ENCODE measurements around the gene HOXD11.

HOXD11 gene

DNA sequence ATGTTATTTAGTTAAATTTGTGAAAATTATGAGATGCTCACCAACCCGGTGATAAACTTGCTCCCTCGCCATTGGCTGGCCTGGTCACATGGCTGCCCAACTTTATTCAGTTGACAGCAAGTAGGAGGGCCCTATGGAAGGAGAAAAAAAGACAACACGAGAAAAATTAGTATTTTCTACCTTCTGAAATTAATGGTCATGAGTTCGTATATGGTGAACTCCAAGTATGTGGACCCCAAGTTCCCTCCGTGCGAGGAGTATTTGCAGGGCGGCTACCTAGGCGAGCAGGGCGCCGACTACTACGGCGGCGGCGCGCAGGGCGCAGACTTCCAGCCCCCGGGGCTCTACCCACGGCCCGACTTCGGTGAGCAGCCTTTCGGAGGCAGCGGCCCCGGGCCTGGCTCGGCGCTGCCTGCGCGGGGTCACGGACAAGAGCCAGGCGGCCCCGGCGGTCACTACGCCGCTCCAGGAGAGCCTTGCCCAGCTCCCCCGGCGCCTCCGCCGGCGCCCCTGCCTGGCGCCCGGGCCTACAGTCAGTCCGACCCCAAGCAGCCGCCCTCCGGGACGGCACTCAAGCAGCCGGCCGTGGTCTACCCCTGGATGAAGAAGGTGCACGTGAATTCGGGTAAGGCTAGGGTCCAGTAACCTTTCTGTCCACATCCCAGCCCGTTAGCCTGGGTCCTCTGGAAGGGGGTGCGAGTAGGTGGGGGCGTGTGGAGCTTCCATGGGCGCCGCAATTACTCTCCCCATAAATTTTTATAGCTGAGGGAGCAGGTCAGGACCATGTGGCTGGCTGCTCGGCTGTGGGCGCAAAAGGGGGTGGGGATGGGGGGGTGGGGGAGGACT lies 44.6 kb downstream of the HOXD11 start, which contains the start of gene HOXD4:
TSS of gene HOXD4 (plus strand) at position 109 of the 846 bp plus-strand sequence. CDS start at position 193, 84 bp downstream.
- no peak for DNase-seq

DNA sequence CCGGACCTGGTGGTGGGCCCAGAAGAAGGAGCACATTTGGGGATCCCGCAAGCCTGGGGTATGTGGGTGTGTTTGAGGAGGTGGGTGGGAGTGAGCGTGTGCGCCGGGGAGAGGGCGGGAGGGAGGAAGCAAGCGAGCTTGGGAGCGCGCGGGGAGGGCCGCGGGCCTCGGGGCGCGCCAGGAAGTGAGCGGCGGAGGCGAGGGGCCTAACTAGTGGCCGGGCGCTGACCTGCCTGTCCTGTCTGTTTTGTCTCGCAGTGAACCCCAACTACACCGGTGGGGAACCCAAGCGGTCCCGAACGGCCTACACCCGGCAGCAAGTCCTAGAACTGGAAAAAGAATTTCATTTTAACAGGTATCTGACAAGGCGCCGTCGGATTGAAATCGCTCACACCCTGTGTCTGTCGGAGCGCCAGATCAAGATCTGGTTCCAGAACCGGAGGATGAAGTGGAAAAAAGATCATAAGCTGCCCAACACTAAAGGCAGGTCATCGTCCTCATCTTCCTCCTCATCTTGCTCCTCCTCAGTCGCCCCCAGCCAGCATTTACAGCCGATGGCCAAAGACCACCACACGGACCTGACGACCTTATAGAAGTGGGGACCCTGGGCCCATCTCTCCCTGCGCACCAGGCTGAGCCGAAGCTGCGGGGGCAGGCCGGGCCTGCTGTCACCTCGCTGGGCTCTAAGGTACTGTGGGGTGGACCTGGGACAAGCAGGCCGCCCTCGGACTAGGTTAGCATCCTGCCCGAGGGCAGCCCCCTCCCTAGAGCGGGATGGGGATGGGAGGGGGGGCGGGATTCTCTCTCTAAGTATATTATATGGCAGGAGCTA lies 45.5 kb downstream of the HOXD11 start:
- no peak for DNase-seq

DNA sequence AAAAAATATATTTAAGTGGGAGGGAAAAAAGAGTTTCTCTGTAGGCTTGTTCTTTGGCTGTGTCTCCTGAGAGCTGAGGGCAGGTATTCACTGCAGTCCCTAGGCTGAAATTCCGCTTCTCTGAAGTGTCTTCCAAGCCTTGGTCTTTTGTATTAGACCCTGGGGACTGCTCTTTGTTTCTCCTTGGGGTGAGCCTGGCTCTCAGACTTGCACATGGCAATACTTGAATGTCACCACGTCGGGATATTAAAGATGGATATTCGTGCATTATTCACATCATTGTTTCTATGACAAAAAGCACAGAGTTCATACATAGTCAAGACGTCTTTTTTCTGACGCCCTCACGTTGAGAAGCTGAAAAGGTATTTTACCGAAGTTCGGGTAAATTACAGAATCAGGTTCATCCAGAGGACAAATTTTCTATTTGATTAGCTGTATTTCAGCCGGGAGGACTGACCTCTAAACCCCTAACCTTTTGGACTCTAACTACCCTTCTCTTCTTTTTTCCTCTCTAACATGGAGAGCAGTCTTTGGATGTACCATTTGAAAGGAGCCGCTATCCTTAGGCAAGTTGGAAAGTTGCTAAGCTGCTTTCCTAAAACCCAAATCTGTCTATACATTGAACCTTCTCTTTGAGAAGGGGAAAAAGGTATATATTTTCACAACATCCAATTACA lies 47.6 kb downstream of the HOXD11 start:
- DNase-seq, result no peak

DNA sequence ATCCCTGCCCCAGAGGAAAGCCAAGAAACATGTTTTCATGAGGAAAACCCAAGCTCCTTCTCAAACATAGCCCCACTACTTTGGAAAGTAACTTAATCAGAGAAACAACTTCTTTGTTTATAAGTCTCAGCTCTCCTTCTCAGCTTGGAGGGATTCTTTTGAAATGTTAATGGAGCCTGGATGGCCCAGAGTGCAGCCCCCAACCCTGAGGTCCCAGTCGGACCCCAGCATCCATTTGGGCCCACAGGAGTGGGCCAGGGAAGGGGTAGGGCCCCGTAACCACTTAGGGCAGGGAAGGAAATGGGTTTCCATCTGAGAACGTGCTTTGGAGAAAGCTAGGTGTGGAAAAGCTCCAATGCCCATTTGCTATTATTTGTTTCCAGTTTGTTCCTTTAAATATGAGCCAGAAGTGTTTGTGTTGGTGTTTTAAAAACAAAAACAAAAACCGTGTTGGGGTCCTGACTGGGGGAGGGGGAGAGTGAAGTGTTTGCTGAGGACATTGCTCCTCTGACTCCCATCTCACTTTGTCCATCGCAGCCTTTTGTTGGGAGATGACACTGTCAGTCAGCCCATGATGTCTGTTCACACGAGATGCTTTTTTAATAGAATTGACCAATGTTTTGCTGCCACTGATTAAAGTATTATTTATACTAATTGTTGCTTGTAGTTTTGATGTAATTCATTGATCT lies 48.4 kb downstream of the HOXD11 start:
- no peak for DNase-seq

DNA sequence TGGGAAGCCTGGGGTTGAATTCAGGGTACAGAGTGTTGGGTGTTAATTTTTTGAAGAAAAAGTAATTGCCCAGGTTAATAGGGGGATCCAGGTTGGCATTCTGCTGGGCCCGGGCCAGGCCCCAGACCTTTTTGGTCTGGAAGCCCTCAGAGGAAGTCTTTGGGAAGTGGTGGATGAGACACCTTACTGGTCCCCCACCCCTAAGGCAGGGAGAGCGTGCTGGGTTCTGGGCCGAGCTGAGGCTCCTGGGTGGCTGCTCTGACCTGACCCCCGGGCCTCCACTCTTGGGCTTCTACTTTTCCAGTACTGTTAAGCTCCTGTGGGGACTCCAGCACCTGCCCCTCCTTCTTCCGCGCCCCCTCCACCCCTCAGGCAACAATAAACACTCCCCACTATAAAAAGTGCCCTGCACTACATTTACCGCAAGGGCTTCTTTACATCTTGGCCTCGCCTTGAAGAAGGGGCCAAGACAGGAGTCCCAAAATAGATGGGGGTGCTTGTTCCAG lies 49.3 kb downstream of the HOXD11 start:
- no peak for DNase-seq

DNA sequence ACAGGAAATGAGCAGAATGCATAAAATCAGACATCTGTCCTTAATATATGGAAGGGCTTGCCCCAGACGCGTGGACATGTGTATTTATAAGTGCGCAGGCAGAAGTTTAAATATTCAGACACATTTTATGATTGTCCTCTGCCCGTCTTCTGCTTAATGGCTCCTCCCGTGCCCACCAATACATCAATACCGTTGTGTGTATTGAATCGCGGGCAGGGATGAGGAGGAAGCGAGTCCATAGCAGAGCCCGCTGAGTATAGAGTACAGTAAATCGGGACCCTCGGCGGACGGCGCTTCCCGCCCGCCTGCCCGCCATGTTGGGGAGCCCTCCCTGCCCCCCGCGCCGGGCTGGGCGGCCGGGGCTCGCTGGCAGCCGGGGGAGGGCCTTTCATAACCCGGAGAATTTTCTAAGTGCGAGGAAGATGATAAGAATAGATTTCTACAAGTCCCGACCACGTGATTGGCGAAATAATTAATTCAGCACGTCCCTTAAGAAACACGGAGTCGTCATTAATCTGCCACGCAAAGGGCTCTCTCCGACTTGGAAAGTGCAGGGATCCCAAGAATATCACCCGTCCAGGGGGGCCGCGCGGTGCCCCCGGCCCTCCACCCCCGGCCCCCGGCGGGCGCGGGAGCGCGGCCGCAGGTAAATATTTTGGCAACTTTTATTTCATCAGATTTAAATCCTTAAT lies 49.9 kb downstream of the HOXD11 start, which contains the start of gene HOXD3:
TSS of gene HOXD3 (plus strand) at position 501 of the 692 bp plus-strand sequence. CDS start 11,808 bp downstream, outside the sequence.
- no peak for DNase-seq

DNA sequence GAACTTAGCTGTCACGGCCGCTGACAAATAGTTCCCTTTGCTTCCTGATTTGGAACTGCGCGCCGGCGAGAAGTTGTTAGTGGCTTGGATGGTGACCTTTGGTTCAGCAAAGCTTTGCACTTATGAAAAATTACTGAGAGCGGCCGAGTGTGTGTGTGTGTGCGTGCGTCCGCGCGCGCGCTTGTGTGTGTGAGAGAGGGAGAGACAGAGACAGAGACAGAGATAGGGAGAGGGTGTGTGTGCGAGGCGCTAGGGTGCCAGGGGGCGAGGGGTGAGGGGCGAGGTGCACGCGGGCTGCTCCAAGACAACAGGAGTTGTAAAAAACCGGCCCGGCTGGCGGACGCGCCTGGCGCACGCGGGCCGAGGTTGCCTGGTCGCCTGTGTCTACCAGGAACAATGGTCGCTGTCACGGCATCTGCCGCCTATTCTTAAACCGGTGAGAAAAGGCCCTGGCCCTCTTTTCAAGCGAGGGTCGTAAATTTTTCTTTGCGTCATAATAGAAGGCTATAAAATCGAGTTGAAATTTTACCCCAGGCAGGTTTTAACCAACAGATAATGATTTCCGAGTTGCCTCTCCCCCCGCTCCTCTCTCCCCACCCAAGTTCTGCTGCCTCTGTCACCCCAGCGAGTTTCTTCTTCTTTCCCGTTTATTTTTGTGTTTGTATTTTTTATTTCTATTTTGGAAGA lies 50.6 kb downstream of the HOXD11 start:
- no peak for DNase-seq

DNA sequence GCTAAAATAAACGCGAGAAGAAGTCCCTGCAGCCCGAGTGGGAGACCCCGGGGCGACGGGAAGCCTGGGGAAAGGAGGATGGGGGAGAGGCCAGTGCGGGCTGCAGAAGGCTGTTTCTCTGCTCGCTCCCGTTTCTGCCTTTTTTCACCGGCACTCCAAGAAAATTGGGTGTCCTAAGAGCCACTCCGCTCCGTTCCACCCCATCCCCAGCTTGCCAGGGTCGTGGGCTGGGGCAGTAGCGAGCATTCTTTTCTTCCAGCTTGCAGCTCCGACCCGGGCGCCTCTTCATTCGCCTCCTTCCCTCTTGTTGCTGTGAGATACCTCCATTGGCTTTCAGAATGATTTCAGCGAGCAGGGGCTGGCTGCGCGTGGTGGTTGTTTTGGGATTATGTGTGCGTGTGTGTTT lies 51.1 kb downstream of the HOXD11 start:
- no peak for DNase-seq

DNA sequence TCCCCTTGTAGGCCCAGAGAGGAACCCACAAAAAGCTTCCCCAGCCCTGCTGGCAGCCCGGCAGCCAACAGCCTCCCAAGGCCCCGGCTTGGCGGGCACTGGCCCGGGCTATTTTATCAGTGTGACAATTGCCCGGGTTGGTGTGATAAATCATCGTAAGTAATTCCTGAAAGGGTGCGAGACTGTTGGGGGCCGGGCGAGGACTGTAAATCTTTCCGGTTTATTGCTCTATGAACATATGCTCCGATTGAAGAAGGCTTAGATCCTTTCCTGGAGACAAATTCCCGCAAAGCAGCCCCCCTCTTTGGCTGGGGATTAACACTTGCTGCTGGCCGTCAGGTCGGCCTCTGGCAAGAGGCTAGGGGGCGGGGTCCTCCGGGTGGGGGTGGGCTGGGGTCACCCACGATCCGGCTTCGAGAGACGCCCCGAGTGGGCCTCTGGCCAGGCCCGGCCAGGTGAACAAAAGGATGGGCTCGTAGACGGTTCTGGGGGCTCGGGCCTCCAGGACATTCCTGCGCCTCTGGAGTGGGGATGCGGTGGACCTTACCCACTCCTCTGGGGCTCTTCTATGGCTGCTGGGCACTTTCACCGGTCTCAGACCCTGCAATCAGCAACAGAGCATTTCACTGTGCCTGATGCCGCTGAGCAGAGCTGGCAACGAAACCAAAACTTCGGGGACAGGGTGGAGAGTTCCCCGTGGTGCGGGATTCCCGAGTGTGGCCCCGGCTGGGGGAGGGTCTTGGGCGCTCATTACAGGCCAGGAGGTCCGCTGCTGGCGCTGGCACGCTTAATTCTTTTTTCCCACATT lies 52.0 kb downstream of the HOXD11 start:
- DNase-seq, result no peak

Data from CD4-positive, alpha-beta T cell treated with Interleukin-15 for 1 hour (primary cell).